Astrocyte of the spinal cord (primary cell): ENCODE measurements around the gene NBPF3.
"Not testable (repeated sequence)": the region's sequence is repeated elsewhere in the genome, so short reads cannot be mapped to it uniquely, and the experiment has no call there.

ENCODE experiments used
- DNase-seq: peaks from one replicate; pipeline ENCODE4 v3.0.0; 2011; ENCODE audit warnings: low read depth, low spot score
- H3K4me3 ChIP-seq: 2 replicates; pipeline ENCODE4 v1.5.1; 2011; ENCODE audit warnings: low read depth, mild to moderate bottlenecking, low read length, moderate library complexity
- in situ Hi-C: cut with HindIII; loops from 2 replicates; pipeline ENCODE4 v1.10.0; 2017; ENCODE audit warnings: low sequenced_read_pairs
- TF ChIP-seq, protein P1 (sequence below): IDR thresholded peaks from 2 replicates; pipeline ENCODE4 v1.5.1; 2012; ENCODE audit warnings: low read depth, mild to moderate bottlenecking, low read length, inconsistent platforms

Gene NBPF3

GRCh38 chr1:21406659-21407058 lies 33.3 kb upstream of the NBPF3 start:
- in situ Hi-C loops, result no loop called here
- no peak overlapping the region for H3K4me3 ChIP-seq
- DNase-seq, result no peak
- TF ChIP-seq, protein P1, sequence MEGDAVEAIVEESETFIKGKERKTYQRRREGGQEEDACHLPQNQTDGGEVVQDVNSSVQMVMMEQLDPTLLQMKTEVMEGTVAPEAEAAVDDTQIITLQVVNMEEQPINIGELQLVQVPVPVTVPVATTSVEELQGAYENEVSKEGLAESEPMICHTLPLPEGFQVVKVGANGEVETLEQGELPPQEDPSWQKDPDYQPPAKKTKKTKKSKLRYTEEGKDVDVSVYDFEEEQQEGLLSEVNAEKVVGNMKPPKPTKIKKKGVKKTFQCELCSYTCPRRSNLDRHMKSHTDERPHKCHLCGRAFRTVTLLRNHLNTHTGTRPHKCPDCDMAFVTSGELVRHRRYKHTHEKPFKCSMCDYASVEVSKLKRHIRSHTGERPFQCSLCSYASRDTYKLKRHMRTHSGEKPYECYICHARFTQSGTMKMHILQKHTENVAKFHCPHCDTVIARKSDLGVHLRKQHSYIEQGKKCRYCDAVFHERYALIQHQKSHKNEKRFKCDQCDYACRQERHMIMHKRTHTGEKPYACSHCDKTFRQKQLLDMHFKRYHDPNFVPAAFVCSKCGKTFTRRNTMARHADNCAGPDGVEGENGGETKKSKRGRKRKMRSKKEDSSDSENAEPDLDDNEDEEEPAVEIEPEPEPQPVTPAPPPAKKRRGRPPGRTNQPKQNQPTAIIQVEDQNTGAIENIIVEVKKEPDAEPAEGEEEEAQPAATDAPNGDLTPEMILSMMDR, result no peak

DNA sequence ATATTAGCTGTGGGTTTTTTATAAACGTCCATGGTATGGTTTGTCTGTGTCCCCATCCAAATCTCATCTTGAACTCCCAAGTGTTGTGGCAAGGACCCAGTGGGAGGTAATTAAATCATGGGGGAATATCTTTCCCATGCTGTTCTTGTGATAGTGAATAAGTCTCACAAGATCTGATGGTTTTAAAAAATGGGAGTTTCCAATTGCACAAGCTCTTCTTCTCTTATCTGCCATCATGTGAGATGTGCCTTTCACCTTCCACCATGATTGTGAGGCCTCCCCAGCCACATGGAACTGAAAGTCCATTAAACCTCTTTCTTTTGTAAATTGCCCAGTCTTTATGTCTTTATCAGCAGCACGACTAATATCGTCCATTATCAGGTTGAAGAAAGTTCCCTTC lies 30.0 kb upstream of the NBPF3 start:
- not testable (repeated sequence) for H3K4me3 ChIP-seq

DNA sequence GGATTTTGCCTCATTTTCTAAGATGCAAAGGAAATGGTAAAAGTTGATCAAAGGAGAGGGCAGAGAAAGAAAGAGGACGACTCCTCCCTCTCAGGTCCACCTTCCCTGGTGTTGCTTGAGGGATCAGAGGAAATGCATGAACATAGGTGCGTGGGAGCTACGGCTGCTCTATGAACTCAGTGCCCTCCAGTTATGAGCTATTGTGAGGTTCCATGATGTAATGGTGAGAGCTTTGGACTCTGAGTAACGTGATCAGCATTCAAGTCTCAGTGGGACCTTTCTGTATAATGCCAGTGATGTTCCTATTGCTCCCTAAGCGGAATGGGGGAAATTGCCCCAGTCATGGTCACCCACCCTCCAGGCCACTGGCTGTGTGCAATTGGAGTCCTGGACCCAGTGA lies 25.9 kb upstream of the NBPF3 start:
- TF ChIP-seq, protein P1, result no peak
- H3K4me3 ChIP-seq, result no peak overlapping the region
- DNase-seq, result no peak
- in situ Hi-C loops, result no loop called here

More for the DNA sequence above, 30.0 kb upstream of the NBPF3 start:
- in situ Hi-C loops, DNase-seq: not testable (repeated sequence)

- H3K4me3 ChIP-seq, DNase-seq, in situ Hi-C loops: not testable (repeated sequence)
These were observed 19.6 kb upstream of the NBPF3 start for GRCh38 chr1:21420378-21420777.

DNA sequence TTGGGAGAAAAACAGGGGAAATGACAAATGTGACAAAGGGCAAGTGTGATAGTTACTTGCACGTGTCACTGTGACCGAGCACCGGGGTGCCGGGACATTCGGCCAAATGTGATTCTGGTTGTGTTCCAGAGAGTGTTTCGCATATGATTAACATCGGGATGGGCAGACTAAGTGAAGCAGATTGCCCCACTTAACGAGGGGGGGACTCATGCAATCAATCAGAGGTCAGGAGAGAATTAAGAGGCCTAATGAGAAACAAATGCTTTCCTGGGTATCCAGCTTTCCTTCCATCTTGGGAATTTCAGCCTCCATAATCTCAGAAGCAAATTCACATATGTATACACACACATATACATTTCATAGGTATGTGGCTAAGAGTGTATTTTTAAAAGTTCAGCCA lies 18.6 kb upstream of the NBPF3 start:
- in situ Hi-C loops, DNase-seq, H3K4me3 ChIP-seq: not testable (repeated sequence)

DNA sequence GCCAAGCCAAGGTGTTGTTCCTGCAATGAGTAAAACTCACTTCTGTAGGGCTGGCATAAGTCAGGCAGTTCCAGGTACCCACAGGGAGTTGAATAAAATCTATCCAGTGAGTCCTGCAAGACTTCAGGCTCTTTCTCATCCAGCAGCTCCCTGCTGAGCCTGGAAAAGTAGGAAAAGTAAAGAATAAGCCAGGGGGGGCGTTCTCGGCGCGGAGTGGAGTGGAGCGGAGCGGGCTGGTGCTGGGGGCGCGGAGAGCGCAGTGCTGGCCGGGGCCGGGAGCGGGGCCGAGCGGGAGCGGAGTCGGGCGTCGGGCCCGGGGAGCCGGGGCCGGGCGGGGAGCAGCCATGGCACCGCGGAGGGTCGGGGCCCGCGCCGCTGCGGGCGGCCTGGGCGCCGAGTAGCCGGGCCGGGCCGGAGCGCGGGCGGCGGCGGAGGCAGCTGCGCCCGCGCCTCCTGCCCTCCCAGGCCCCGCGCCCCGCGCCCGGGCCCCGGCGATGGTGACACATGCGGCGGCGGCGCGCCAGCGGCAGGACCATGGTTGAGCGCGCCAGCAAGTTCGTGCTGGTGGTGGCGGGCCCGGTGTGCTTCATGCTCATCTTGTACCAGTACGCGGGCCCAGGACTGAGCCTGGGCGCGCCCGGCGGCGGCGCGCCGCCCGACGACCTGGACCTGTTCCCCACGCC lies 12.0 kb upstream of the NBPF3 start:
- in situ Hi-C loops, DNase-seq: not testable (repeated sequence)
- peak overlapping the region; percentile 23 for H3K4me3 ChIP-seq

DNA sequence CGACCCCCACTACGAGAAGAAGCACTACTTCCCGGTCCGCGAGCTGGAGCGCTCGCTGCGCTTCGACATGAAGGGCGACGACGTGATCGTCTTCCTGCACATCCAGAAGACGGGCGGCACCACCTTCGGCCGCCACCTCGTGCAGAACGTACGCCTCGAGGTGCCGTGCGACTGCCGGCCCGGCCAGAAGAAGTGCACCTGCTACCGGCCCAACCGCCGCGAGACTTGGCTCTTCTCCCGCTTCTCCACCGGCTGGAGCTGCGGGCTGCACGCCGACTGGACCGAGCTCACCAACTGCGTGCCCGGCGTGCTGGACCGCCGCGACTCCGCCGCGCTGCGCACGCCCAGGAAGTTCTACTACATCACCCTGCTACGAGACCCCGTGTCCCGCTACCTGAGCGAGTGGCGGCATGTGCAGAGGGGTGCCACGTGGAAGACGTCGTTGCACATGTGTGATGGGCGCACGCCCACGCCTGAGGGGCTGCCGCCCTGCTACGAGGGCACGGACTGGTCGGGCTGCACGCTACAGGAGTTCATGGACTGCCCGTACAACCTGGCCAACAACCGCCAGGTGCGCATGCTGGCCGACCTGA lies 11.4 kb upstream of the NBPF3 start:
- H3K4me3 ChIP-seq, result peak overlapping the region; percentile 23
- in situ Hi-C loops, result not testable (repeated sequence)

GRCh38 chr1:21429210-21429609 lies 10.7 kb upstream of the NBPF3 start:
- in situ Hi-C loops, DNase-seq, H3K4me3 ChIP-seq: not testable (repeated sequence)

More for the DNA sequence above, 11.4 kb upstream of the NBPF3 start:
- DNase-seq, result not testable (repeated sequence)

DNA sequence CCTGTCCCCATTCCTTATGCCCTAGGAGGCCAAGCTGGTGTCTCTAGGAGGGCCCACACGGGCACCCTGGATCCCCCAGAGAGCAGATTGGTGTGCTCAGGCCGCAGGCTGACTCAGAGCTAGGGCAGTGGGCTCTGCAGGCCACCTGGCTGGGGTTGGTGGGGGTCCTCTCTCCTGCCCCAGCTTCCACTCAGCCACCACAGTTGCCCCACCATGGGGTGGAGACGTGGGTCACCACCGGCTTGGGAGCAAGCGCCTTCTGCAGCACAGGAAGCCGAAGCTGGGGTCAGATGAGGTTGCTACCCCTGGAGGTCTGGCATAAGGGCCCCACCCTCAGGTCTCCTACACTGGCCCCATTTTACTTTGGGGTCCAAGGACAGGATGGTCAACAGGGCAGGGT lies 9.1 kb upstream of the NBPF3 start:
- in situ Hi-C loops, H3K4me3 ChIP-seq, DNase-seq: not testable (repeated sequence)

- TF ChIP-seq, protein P1, result no peak
- in situ Hi-C loops, result no loop called here
- no peak overlapping the region for H3K4me3 ChIP-seq
- DNase-seq, result no peak
These were observed 5.5 kb upstream of the NBPF3 start for GRCh38 chr1:21434394-21434793.
